ENCODE measurements around the gene MYO3A. TPM values are rescaled to one million over a fixed set of nuclear protein-coding genes. Genes with fewer than 3 reads are reported as not detected.

The MYO3A gene
- not detected for total RNA-seq
- long read RNA-seq, result 0 reads

GRCh38 chr10:25933653-25934608 lies at the start of gene MYO3A:
MYO3A (plus strand) TSS chr10:25934229; CDS start chr10:25952111, 17,882 bp downstream.
- no peak for ATAC-seq
- intact Hi-C loops (cut with micrococcal nuclease), result no loop called here
- DNase-seq, result no peak

- intact Hi-C loops (cut with micrococcal nuclease), result no loop called here
- DNase-seq (no peak), ATAC-seq (no peak)
Observed at GRCh38 chr10:25888627-25889026, 45.4 kb upstream of the MYO3A start.

- DNase-seq (no peak), ATAC-seq (no peak)
- intact Hi-C loops (cut with micrococcal nuclease), result no loop called here
Observed at GRCh38 chr10:25890995-25891394, 43.0 kb upstream of the MYO3A start.

- intact Hi-C loops (cut with micrococcal nuclease), result no loop called here
- DNase-seq (no peak), ATAC-seq (no peak)
Observed at GRCh38 chr10:25895856-25896255, 38.2 kb upstream of the MYO3A start.

GRCh38 chr10:25896421-25896820 lies 37.6 kb upstream of the MYO3A start:
- intact Hi-C loops (cut with micrococcal nuclease), result no loop called here
- no peak for ATAC-seq

GRCh38 chr10:25899304-25899703 lies 34.7 kb upstream of the MYO3A start:
- intact Hi-C loops (cut with micrococcal nuclease), result no loop called here
- no peak for ATAC-seq
- DNase-seq, result no peak

More at GRCh38 chr10:25896421-25896820, 37.6 kb upstream of the MYO3A start:
- no peak for DNase-seq

- intact Hi-C loops (cut with micrococcal nuclease), result no loop called here
- no peak for DNase-seq
- no peak for ATAC-seq
Observed at GRCh38 chr10:25901199-25901598, 32.8 kb upstream of the MYO3A start.

GRCh38 chr10:25902002-25902401 lies 32.0 kb upstream of the MYO3A start:
- intact Hi-C loops (cut with micrococcal nuclease), result no loop called here
- ATAC-seq, result no peak

GRCh38 chr10:25907261-25907660 lies 26.8 kb upstream of the MYO3A start:
- ATAC-seq (no peak), DNase-seq (no peak)
- intact Hi-C loops (cut with micrococcal nuclease), result no loop called here

More at GRCh38 chr10:25902002-25902401, 32.0 kb upstream of the MYO3A start:
- no peak for DNase-seq

GRCh38 chr10:25912866-25913265 lies 21.2 kb upstream of the MYO3A start:
- intact Hi-C loops (cut with micrococcal nuclease), result no loop called here
- ATAC-seq (no peak), DNase-seq (no peak)

GRCh38 chr10:25914776-25915175 lies 19.3 kb upstream of the MYO3A start:
- no peak for DNase-seq
- intact Hi-C loops (cut with micrococcal nuclease), result no loop called here
- no peak for ATAC-seq

- ATAC-seq (no peak), DNase-seq (no peak)
Observed at GRCh38 chr10:25934621-25935139, 651 bp downstream of the MYO3A start.

GRCh38 chr10:25938405-25938804 lies 4.4 kb downstream of the MYO3A start:
- intact Hi-C loops (cut with micrococcal nuclease), result no loop called here
- no peak for DNase-seq
- ATAC-seq, result no peak

More at GRCh38 chr10:25934621-25935139, 651 bp downstream of the MYO3A start:
- intact Hi-C loops (cut with micrococcal nuclease), result no loop called here

GRCh38 chr10:25944771-25945170 lies 10.7 kb downstream of the MYO3A start:
- ATAC-seq, result no peak
- no peak for DNase-seq
- intact Hi-C loops (cut with micrococcal nuclease), result no loop called here

- ATAC-seq (no peak), DNase-seq (no peak)
- intact Hi-C loops (cut with micrococcal nuclease), result no loop called here
Observed at GRCh38 chr10:25952857-25953256, 18.8 kb downstream of the MYO3A start.

- no peak for ATAC-seq
- no peak for DNase-seq
- intact Hi-C loops (cut with micrococcal nuclease), result no loop called here
Observed at GRCh38 chr10:25954851-25955250, 20.8 kb downstream of the MYO3A start.

GRCh38 chr10:25959540-25960232 lies 25.7 kb downstream of the MYO3A start:
- DNase-seq (no peak), ATAC-seq (no peak)
- intact Hi-C loops (cut with micrococcal nuclease), result no loop called here

GRCh38 chr10:25965584-25965983 lies 31.6 kb downstream of the MYO3A start:
- intact Hi-C loops (cut with micrococcal nuclease), result no loop called here
- DNase-seq (no peak), ATAC-seq (no peak)

- DNase-seq, result no peak
- ATAC-seq, result no peak
- intact Hi-C loops (cut with micrococcal nuclease), result no loop called here
Observed at GRCh38 chr10:25966844-25967243, 32.8 kb downstream of the MYO3A start.

- ATAC-seq (no peak), DNase-seq (no peak)
- intact Hi-C loops (cut with micrococcal nuclease), result no loop called here
Observed at GRCh38 chr10:25972631-25973030, 38.6 kb downstream of the MYO3A start.
